Right ventricle myocardium inferior (tissue), 1 donor: Measurements from ENCODE around the gene ZC3H14. TPM values are rescaled to one million over a fixed set of nuclear protein-coding genes. Genes with fewer than 3 reads are reported as not detected.
A peak's percentile ranks its signal among the peaks of the same experiment; 100 is the strongest.

Experiments
- ATAC-seq: fragments of 200-7000 bp; cut with Tn5 transposase; one replicate; pipeline ENCODE4 v1.9.1; 2020; ENCODE audit warnings: mild to moderate bottlenecking, moderate library complexity
- DNase-seq: peaks from one replicate; pipeline ENCODE4 v3.0.0; 2021; ENCODE audit errors: missing footprints
- intact Hi-C: fragments of 100-400 bp; cut with DNase I; formaldehyde crosslinking; loops from one replicate; pipeline ENCODE4 v1.11.0; 2022
- total RNA-seq: library from RNA; stranded (reverse); fragmentation: NEBNext Ultra II Directional; extraction: Animal tissue kit (Norgen Biotek cat#: 25700); gene quantifications from one replicate; pipeline ENCODE4 v1.2.1, GENCODE V29; 2021
- donor health status: DM: no; HTN: yes; CAD: no; lungs with severe emphysema.

The ZC3H14 gene
- total RNA-seq, 1 donor from 2014 or later = 38.3 TPM

- DNase-seq (no peak), ATAC-seq (no peak)
- intact Hi-C loops = no loop called here
Observed at GRCh38 chr14:88597601-88598000, 34.8 kb downstream of the ZC3H14 start.

- DNase-seq (no peak), ATAC-seq (no peak)
- intact Hi-C loops = no loop called here
Observed at GRCh38 chr14:88598097-88598675, 35.3 kb downstream of the ZC3H14 start.

DNA sequence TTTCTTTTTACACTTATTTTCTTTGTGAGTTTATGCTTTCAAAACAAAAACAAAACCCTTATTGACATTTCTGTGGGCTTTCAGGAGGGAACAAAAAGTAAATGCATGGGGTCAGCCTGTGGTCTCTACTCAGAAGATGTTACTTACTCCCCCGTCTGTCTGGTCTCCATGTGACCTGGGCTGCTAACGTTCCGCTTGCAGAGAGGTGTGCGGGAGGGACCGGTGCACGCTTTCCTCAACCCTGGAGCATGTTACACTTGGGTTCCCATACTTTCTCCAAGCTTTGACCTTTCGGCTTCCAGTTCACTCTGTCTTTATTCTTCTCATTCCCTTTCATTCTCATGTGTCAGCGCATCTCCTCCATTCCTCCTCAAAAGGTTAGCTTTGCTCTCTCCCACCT is 36.5 kb downstream of the ZC3H14 start:
- ATAC-seq (no peak), DNase-seq (no peak)
- intact Hi-C loops = no loop called here

GRCh38 chr14:88599761-88600439 is 37.1 kb downstream of the ZC3H14 start:
- intact Hi-C loops = no loop called here
- DNase-seq = no peak
- ATAC-seq = no peak

DNA sequence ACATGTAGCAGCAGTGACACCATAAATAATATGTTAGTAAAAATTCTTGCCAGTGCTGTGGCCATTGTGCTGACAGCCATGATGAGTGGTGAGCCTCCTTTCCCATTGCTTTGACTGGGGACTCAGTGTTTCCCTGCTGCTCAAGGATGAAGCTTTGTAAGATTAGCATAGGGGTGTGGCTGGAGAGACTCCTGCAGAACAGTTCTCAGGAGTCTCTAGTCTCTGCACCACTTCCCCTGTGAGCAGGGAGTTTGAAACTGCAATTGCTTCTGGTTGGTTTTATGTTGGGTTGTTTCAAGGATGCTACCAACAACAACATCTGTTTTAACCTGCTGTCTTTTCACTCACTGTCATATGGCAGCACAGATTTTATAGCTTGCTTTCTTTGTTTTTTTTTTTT is 41.4 kb downstream of the ZC3H14 start:
- ATAC-seq (no peak), DNase-seq (no peak)
- intact Hi-C loops = no loop called here

- intact Hi-C loops = no loop called here
- ATAC-seq = no peak
- DNase-seq = no peak
Observed at GRCh38 chr14:88605594-88605993, 42.8 kb downstream of the ZC3H14 start.

DNA sequence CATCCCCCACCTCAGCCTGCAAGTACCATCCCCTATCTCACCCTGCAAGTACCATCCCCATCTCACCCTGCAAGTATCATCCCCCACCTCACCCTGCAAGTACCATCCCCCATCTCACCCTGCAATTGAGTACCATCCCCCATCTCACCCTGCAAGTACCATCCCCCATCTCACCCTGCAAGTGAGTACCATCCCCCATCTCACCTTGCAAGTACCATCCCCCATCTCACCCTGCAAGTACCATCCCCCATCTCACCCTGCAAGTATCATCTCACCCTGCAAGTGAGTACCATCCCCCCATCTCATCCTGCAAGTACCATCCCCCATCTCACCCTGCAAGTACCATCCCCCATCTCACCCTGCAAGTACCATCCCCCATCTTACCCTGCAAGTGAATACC is 45.0 kb downstream of the ZC3H14 start:
- no peak for DNase-seq
- intact Hi-C loops = no loop called here

GRCh38 chr14:88611878-88612277 is 49.0 kb downstream of the ZC3H14 start:
- no peak for ATAC-seq
- no peak for DNase-seq
- intact Hi-C loops = no loop called here

More for the DNA sequence above, 45.0 kb downstream of the ZC3H14 start:
- ATAC-seq = no peak

DNA sequence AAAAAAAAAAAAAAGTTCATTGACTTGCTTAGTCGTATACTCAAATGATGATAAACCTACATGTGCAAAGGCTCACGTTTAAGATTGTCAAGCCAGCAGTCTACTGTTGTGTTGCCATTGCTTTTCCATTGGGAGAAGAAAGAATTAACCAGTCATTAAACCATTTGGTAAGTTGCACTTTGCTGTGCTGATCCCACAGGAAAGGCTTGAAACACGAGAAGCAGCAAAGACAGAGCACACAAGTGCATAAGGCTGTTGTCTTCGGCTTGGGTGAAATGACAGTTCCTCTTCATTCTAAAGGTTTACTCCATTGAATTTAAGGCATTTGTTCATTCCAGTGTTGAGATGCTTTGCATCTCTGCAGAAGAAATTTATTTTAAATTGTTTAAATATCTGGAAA is 50.1 kb downstream of the ZC3H14 start:
- intact Hi-C loops = no loop called here
- DNase-seq = no peak
- ATAC-seq = no peak

GRCh38 chr14:88613552-88614010 is 50.7 kb downstream of the ZC3H14 start:
- intact Hi-C loops = no loop called here
- ATAC-seq (peak; percentile 16), DNase-seq (no peak)

- DNase-seq (no peak), ATAC-seq (no peak)
- intact Hi-C loops = no loop called here
Observed at GRCh38 chr14:88614218-88614907, 51.5 kb downstream of the ZC3H14 start.

DNA sequence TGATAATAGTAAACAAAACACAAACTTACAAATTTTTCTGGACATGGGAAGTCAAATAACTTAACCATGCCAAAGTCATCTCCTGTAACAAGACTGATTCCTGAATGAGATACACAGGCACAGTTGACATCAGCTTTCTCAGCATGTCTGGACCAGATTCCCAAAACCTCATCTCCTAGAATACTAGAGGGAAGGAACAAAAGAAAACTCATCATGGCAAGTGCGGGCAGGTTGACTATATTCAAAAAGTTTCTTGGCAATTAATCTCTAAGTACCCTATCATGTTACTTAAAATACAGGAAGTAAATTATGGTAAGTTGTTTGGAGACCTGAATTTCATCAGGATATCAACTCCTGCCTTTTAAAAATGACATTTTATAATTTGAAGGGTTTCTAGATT is 53.9 kb downstream of the ZC3H14 start:
- intact Hi-C loops = no loop called here
- DNase-seq (no peak), ATAC-seq (no peak)

GRCh38 chr14:88617479-88617878 is 54.6 kb downstream of the ZC3H14 start:
- DNase-seq (no peak), ATAC-seq (no peak)
- intact Hi-C loops = no loop called here

DNA sequence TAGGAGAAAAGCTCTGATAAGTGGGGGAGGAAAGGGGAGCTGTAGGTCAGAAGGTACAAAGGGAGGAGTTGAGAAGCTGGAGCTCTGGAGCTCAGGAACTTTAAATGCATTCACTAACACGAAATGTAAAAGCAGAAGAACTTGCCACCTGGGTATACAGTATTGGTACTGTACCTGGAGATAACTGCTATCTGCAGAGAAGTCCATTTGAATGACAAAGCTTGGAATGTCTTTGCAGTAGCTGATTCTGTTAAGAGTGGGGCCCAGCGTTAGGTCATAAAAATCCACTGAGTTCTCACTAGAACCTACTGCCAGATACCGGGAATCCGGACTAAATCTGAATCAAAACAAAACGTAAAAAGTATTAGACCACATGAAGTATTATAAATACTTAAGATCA is 55.6 kb downstream of the ZC3H14 start:
- intact Hi-C loops = no loop called here
- DNase-seq = no peak
- ATAC-seq = no peak

DNA sequence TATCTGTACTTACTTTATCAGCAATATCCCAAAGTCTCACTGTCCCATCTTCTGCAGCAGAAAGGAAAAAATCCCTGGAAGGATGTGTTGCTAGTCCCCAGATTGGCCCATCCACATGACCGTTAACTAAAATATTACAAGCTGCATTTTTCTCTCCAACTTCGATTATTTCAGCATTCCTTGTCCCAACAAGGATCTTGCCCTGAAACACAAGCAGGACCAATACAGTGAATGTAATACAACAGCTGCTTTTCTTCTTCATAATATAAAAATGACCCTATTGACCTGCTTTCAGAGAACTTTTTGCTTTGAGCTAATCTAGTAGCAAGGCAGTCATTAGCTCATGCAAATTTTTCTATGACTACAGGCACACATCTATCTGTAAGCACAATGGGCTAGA is 58.3 kb downstream of the ZC3H14 start:
- intact Hi-C loops = no loop called here
- ATAC-seq (no peak), DNase-seq (no peak)

DNA sequence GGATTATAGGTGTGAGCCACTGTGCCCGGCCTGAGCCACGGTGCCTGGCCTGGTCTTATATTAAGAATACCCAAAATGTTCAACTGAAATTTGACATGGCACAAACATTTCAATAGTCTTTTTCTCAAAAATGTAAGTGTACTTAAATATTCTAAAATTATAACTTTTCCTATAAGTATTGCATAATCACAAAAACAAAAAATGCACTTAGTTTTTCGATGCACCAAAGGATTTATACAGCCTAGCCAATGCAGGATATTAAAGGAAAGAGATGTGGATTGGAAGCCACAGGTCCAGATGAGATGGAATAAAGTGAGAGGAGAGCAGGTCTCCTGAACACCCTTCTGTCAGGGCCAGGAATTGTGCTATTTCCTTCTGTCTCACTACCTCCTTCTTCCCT is 62.8 kb downstream of the ZC3H14 start:
- intact Hi-C loops = no loop called here
- ATAC-seq = no peak

GRCh38 chr14:88628033-88628432 is 65.2 kb downstream of the ZC3H14 start:
- DNase-seq (no peak), ATAC-seq (no peak)
- intact Hi-C loops = no loop called here

More for the DNA sequence above, 62.8 kb downstream of the ZC3H14 start:
- DNase-seq = peak; percentile 37

DNA sequence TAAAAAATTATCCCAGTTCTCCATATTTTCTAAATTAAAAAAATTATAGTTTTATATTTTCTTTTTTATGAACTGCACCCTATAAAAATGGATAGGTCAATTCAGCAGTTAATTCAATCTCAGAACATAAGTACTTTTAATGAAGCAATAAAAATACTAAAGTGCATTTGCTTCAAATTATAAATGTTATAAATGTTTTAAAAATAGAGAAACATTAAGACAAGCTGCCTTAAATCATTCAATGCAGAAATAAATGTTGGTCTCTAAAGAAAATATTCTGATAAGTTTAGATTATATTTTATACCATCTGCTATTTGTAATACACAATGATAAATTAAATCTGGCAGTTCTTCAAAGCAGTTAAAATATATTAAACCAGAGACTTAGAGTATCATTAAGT is 65.6 kb downstream of the ZC3H14 start:
- intact Hi-C loops = no loop called here
- ATAC-seq (no peak), DNase-seq (no peak)

DNA sequence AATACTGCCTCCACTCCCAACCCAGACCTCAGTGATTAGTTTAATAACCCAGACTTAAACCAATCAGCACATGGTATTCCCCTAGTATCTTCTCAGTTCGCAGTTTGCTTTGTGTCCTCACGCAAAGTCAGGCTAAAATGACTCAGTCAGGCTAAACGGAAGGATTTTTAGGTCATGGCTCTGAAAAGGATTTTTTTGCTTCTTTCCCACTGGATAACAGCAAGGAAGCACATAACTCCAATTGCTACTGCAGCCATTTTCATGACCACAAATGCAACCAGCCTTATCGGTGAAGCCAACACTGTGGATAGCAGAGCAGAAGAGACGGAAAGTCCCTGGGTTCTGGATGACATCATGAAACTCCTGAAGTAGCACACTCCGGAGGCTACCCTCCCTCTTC is 67.7 kb downstream of the ZC3H14 start:
- ATAC-seq = no peak
- no peak for DNase-seq
- intact Hi-C loops = no loop called here

DNA sequence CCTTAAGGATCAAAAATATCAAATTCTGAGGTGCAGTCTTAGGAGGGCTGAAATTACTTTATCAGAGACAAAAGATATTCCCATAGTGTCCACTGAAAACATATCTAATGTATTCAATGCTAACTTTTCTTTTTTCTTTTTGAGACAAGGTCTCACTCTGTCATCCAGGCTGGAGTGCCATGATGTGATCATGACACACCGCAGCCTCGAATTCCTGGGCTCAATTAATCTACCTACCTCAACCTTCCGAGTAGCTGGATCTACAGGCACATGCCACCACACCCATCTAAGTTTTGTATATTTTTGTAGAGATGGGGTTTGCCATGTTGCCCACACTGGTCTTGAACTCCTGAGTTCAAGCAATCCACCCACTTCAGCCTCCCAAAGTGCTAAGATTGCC is 68.3 kb downstream of the ZC3H14 start:
- ATAC-seq (no peak), DNase-seq (no peak)
- intact Hi-C loops = no loop called here
